HepG2 (cell line): ENCODE data around the gene STK17A. TPM values are rescaled to one million over a fixed set of nuclear protein-coding genes. Genes with fewer than 3 reads are reported as not detected.
"Not testable (repeated sequence)": the region's sequence is repeated elsewhere in the genome, so short reads cannot be mapped to it uniquely, and the experiment has no call there.

Experiments
- ATAC-seq: fragments of 200-7000 bp; cut with Tn5 transposase; 3 replicates; pipeline ENCODE4 v1.9.1; 2020; ENCODE audit warnings: mild to moderate bottlenecking, moderate library complexity
- BruUV-seq: library from RNA; stranded (reverse); fragments of 400-500 nt; replicated peaks from 2 replicates; lab custom pipeline; 2021; lab: Mats Ljungman, UMichigan
- CTCF ChIA-PET: fragments of 300-600 bp; formaldehyde crosslinking; extraction: SDS; loops from one replicate; lab custom pipeline; 2021; ENCODE audit warnings: low total read pairs, inconsistent platforms, low intra/inter-chr PET ratio; lab: Yijun Ruan, JAX
- POLR2A ChIA-PET: fragments of 350-600 bp; sonication (Branson Sonifier 250); formaldehyde crosslinking; loops from one replicate; lab custom pipeline; 2020; ENCODE audit warnings: antibody characterized with exemption, inconsistent platforms; lab: Yijun Ruan, JAX
- DNase-seq: peaks from one replicate; pipeline ENCODE4 v3.0.0-alpha.2; 2015; ENCODE audit warnings: low spot score
- FAIRE-seq: peaks from 3 replicates; lab custom pipeline; 2011; peaks lifted over from hg19 to GRCh38; lab: Jason Lieb, UNC
- H2AFZ ChIP-seq: one replicate; pipeline ENCODE4 v1.6.1; 2011; ENCODE audit warnings: low read length, inconsistent platforms
- H3K27ac ChIP-seq: fragments of 300-600 bp; 3 replicates; pipeline ENCODE4 v1.8.0; 2011; ENCODE audit warnings: mixed run types, mild to moderate bottlenecking, mixed read lengths, low read length, inconsistent platforms; ENCODE audit not compliant: insufficient read depth; ENCODE audit errors: extremely low read length
- H3K27me3 ChIP-seq, 2 experiments: fragments of 200-600 bp in 1 of 2; 2 replicates in 1 of 2; 3 replicates in 1 of 2; pipeline versions ENCODE4 v1.6.0 to v1.8.0; 2011; ENCODE audit warnings: low read length in 2 of 2, mild to moderate bottlenecking in 2 of 2, moderate library complexity in 2 of 2, inconsistent platforms in 1 of 2; ENCODE audit not compliant: insufficient read depth in 2 of 2, control insufficient read depth in 1 of 2
- H3K36me3 ChIP-seq, 2 experiments: fragments of 200-600 bp in 1 of 2; replicated peaks in 1 of 2; 2 replicates in 1 of 2; 3 replicates in 1 of 2; pipeline versions ENCODE4 v1.5.1 to v1.8.0; 2011; ENCODE audit warnings: low read length in 2 of 2, inconsistent platforms in 1 of 2; ENCODE audit not compliant: insufficient read depth in 2 of 2, control insufficient read depth in 1 of 2
- H3K4me1 ChIP-seq: 2 replicates; pipeline ENCODE4 v1.5.1; 2012; ENCODE audit warnings: low read length, inconsistent platforms; ENCODE audit not compliant: insufficient read depth
- H3K4me2 ChIP-seq: 2 replicates; pipeline ENCODE4 v1.6.0; 2011; ENCODE audit warnings: low read depth, low read length, inconsistent platforms
- H3K4me3 ChIP-seq, 3 experiments: fragments of 200-600 bp in 1 of 3; sonication (generic), shearing (Covaris generic) in 1 of 3; replicated peaks in 1 of 3; 2 replicates each; pipeline ENCODE4 v1.5.1; 2011 to 2016; ENCODE audit warnings: low read length in 3 of 3, inconsistent platforms in 2 of 3, low read depth in 2 of 3, mild to moderate bottlenecking in 2 of 3, control low read depth in 1 of 3, mixed read lengths in 1 of 3; ENCODE audit not compliant: insufficient read depth in 1 of 3
- H3K79me2 ChIP-seq: one replicate; pipeline ENCODE4 v1.6.1; 2011; ENCODE audit warnings: low read length, inconsistent platforms; ENCODE audit not compliant: insufficient read depth
- H3K9ac ChIP-seq: 2 replicates; pipeline ENCODE4 v1.6.0; 2011; ENCODE audit warnings: mild to moderate bottlenecking, low read depth, low read length, inconsistent platforms; ENCODE audit not compliant: insufficient read depth
- H3K9me3 ChIP-seq: 2 replicates; pipeline ENCODE4 v1.5.1; 2012; ENCODE audit warnings: mild to moderate bottlenecking, low read length
- H4K20me1 ChIP-seq: 2 replicates; pipeline ENCODE4 v1.6.0; 2011; ENCODE audit warnings: inconsistent platforms, mild to moderate bottlenecking, low read length, moderate library complexity; ENCODE audit not compliant: insufficient read depth
- ASH2L ChIP-seq: fragments of 300-600, 200-600 bp; sonication (generic); IDR thresholded peaks from 2 replicates; pipeline ENCODE4 v1.7.0; 2017; ENCODE audit warnings: low read depth, mild to moderate bottlenecking, moderate library complexity, mixed read lengths, low read length; ENCODE audit not compliant: insufficient read length
- HDAC2 ChIP-seq: sonication (generic); formaldehyde crosslinking; IDR thresholded peaks from 2 replicates; pipeline ENCODE4 v1.4.0; 2020; ENCODE audit warnings: missing genetic modification reagents
- KDM5B ChIP-seq: sonication (generic); formaldehyde crosslinking; IDR thresholded peaks from 2 replicates; pipeline ENCODE4 v1.4.0; 2020; ENCODE audit warnings: missing genetic modification reagents, mild to moderate bottlenecking, borderline replicate concordance
- KLF9 ChIP-seq: IDR thresholded peaks from 2 replicates; pipeline ENCODE4 v1.6.1; 2016; ENCODE audit warnings: low read depth
- PAX8 ChIP-seq: sonication (generic); formaldehyde crosslinking; IDR thresholded peaks from 2 replicates; pipeline ENCODE4 v1.8.0; 2022; ENCODE audit warnings: mild to moderate bottlenecking, missing genetic modification reagents, borderline replicate concordance
- SOX6 ChIP-seq, 2 experiments: fragments of 450-650 bp in 1 of 2; sonication (generic) in 1 of 2; formaldehyde crosslinking in 1 of 2; IDR thresholded peaks; 2 replicates each; pipeline versions ENCODE4 v1.4.0 to v1.6.1; 2017 to 2020; ENCODE audit warnings: antibody characterized with exemption in 1 of 2, mild to moderate bottlenecking in 1 of 2, missing genetic modification reagents in 1 of 2
- ZBTB3 ChIP-seq: sonication (generic); formaldehyde crosslinking; IDR thresholded peaks from 2 replicates; pipeline ENCODE4 v1.4.0; 2020; ENCODE audit warnings: low read depth, mild to moderate bottlenecking, moderate library complexity, missing genetic modification reagents, borderline replicate concordance
- ZFX ChIP-seq: sonication (generic); formaldehyde crosslinking; IDR thresholded peaks from 2 replicates; pipeline ENCODE4 v1.4.0; 2020; ENCODE audit warnings: mild to moderate bottlenecking, low read depth, missing genetic modification reagents, moderate library complexity
- ZNF256 ChIP-seq: sonication (generic); formaldehyde crosslinking; conservative IDR thresholded peaks from 2 replicates; pipeline ENCODE4 v1.4.0; 2020; ENCODE audit warnings: missing genetic modification reagents
- ZNF510 ChIP-seq: sonication (generic); formaldehyde crosslinking; IDR thresholded peaks from 2 replicates; pipeline ENCODE4 v1.4.0; 2020; ENCODE audit warnings: low read depth, mild to moderate bottlenecking, missing genetic modification reagents
- ZNF563 ChIP-seq: sonication (generic); formaldehyde crosslinking; IDR thresholded peaks from 2 replicates; pipeline ENCODE4 v1.8.0; 2022; ENCODE audit warnings: mild to moderate bottlenecking, moderate library complexity, missing genetic modification reagents
- ZNF781 ChIP-seq: sonication (generic); formaldehyde crosslinking; IDR thresholded peaks from 2 replicates; pipeline ENCODE4 v1.5.1; 2020; ENCODE audit warnings: borderline replicate concordance, mild to moderate bottlenecking, missing genetic modification reagents; ENCODE audit errors: not compliant biosample characterization
- WGBS: methylation state at CpG from one replicate; pipeline ENCODE4 v1.1.6; 2017; ENCODE audit warnings: low lambda C conversion rate; 5-methylcytosine and 5-hydroxymethylcytosine counted together
- in situ Hi-C: cut with HindIII; loops from 2 replicates; pipeline ENCODE4 v1.10.0; 2017; ENCODE audit warnings: low pct_unique_long_range_greater_than_20kb; ENCODE audit not compliant: extremely low pct_ligation_motif_present
- intact Hi-C: fragments of 100-400 bp; cut with micrococcal nuclease; formaldehyde crosslinking; loops from one replicate; pipeline ENCODE4 v1.10.0; 2022; ENCODE audit not compliant: unreplicated experiment
- polyA plus RNA-seq, 8 experiments: library from polyadenylated mRNA; depleted of rRNA in 3 of 8; stranded (reverse) in 7 of 8; unstranded in 1 of 8; fragments of >200 nt; fragmentation: Illumina TruSeq in 4 of 8; extraction: Trizol in 4 of 8; gene quantifications; 2 replicates each; pipeline versions ENCODE4 v1.2.1 to v1.2.3, GENCODE V29; 2011 to 2016; ENCODE audit warnings: low read depth in 4 of 8, missing spikeins in 1 of 8, mixed read lengths in 1 of 8; ENCODE audit not compliant: insufficient read depth in 1 of 8
- total RNA-seq, 5 experiments: library from RNA; depleted of rRNA; stranded (reverse); fragments of >200 nt; fragmentation: Illumina TruSeq; extraction: Trizol; gene quantifications; 2 replicates each; pipeline ENCODE4 v1.2.3, GENCODE V29; 2016; ENCODE audit warnings: low read depth in 1 of 5
- TF ChIP-seq, protein P1 (sequence below): sonication (generic); IDR thresholded peaks from 2 replicates; pipeline ENCODE4 v1.6.1; 2016; ENCODE audit warnings: low read depth, borderline replicate concordance
- TF ChIP-seq, protein P2 (sequence below): sonication (generic); formaldehyde crosslinking; IDR thresholded peaks from 2 replicates; pipeline ENCODE4 v1.4.0; 2020; ENCODE audit warnings: mild to moderate bottlenecking, missing genetic modification reagents
- TF ChIP-seq, protein P3 (sequence below): sonication (generic); formaldehyde crosslinking; IDR thresholded peaks from 2 replicates; pipeline ENCODE4 v1.5.1; 2020; ENCODE audit warnings: mild to moderate bottlenecking, missing genetic modification reagents, moderate library complexity
- TF ChIP-seq, protein P4 (sequence below): IDR thresholded peaks from 2 replicates; pipeline ENCODE4 v1.6.1; 2016; ENCODE audit warnings: mild to moderate bottlenecking

STK17A gene
- total and polyA plus RNA-seq, 2 of the 13 experiments (the other 11 are each of a cell fraction or from before 2014, with no cell fraction given), result 18.6 to 24.3 TPM

DNA sequence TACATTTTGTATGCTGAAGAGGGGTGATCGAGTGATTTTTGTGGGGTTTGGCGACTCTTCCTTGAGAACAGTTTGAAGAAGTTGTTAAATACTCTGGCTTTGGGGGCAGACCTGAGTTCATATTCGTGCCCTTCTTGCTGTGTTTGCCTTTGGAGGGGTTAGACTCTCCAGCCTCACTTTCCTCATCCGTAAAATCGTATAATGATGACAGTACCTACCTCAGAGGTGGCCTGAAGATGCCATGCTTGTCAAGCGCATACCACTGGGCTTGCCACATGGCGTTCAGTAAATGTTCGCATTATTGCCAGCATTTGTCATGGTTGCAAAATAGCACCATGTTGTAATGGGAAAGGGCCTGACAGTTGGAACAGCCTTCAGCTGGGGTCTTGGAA, 1.3 kb downstream of the STK17A start (continued):
- TF ChIP-seq, protein P1, sequence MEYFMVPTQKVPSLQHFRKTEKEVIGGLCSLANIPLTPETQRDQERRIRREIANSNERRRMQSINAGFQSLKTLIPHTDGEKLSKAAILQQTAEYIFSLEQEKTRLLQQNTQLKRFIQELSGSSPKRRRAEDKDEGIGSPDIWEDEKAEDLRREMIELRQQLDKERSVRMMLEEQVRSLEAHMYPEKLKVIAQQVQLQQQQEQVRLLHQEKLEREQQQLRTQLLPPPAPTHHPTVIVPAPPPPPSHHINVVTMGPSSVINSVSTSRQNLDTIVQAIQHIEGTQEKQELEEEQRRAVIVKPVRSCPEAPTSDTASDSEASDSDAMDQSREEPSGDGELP, result no peak
- TF ChIP-seq ZBTB3 (CRISPR knock-in tag) (no peak), ZNF510 (CRISPR knock-in tag) (no peak), ZNF563 (CRISPR knock-in tag) (no peak), KLF9 (CRISPR knock-in tag) (no peak), PAX8 (CRISPR knock-in tag) (no peak), ZNF781 (CRISPR knock-in tag) (no peak), HDAC2 (CRISPR knock-in tag) (no peak; the same call in 1 of the 2 replicates), SOX6 (IDR thresholded peaks at IDR 0.05) (no peak), SOX6 (CRISPR knock-in tag; IDR thresholded peaks at IDR 0.05) (no peak), ZNF256 (no peak)
- TF ChIP-seq, protein P2, sequence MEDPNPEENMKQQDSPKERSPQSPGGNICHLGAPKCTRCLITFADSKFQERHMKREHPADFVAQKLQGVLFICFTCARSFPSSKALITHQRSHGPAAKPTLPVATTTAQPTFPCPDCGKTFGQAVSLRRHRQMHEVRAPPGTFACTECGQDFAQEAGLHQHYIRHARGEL (CRISPR knock-in tag), result no peak
- TF ChIP-seq, all 625 proteins: peak for 28

DNA sequence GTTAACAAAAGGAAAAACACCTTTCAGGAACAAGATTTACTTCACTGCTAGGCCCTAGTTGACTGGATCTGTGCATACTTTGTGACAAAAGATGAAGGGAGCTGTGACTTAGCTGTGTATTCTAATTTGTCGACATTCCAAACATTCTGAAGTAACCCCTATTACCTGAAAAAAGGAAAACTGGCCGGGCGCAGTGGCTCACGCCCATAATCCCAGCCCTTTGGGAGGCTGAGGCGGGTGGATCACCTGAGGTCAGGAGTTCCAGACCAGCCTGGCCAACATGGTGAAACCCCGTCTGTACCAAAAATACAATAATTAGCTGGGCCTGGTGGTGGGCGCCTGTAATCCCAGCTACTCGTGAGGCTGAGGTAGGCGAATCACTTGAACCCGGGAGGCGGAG, 1.8 kb downstream of the STK17A start:
- H3K27me3 ChIP-seq, ATAC-seq, BruUV-seq, H3K36me3 ChIP-seq, H2AFZ ChIP-seq, FAIRE-seq, H3K9me3 ChIP-seq, DNase-seq: not testable (repeated sequence)
- Histone ChIP-seq H3K27ac (peak overlapping the region; percentile 75), H3K9ac (peak overlapping the region; percentile 84), H3K4me2 (peak overlapping the region; percentile 97), H3K4me1 (peaks cover 58% of the 10 kb centered on the region), H3K79me2 (peaks cover 63% of the 10 kb centered on the region), H3K4me3 (peak overlapping the region; percentile 89 to 96 (median 93)), H4K20me1 (peaks cover 27% of the 10 kb centered on the region)
- POLR2A ChIA-PET, result interaction anchor here (0.6 to 1.7 kb wide), 5 partner anchors 55 to 145 kb away, joined by 3 to 5 read pairs (median 3); partner anchors contain the start of gene COA1
- WGBS, result 8% methylated on average over 9 of the region's 11 CpGs
- in situ Hi-C loops (loop anchor here (5.0 kb wide), 2 partner anchors 118 to 253 kb away; no protein-coding TSS in a partner anchor), intact Hi-C loops (loop anchor here (5.0 kb wide), 4 partner anchors 38 to 127 kb away; no protein-coding TSS in a partner anchor)
- TF ChIP-seq, protein P3, sequence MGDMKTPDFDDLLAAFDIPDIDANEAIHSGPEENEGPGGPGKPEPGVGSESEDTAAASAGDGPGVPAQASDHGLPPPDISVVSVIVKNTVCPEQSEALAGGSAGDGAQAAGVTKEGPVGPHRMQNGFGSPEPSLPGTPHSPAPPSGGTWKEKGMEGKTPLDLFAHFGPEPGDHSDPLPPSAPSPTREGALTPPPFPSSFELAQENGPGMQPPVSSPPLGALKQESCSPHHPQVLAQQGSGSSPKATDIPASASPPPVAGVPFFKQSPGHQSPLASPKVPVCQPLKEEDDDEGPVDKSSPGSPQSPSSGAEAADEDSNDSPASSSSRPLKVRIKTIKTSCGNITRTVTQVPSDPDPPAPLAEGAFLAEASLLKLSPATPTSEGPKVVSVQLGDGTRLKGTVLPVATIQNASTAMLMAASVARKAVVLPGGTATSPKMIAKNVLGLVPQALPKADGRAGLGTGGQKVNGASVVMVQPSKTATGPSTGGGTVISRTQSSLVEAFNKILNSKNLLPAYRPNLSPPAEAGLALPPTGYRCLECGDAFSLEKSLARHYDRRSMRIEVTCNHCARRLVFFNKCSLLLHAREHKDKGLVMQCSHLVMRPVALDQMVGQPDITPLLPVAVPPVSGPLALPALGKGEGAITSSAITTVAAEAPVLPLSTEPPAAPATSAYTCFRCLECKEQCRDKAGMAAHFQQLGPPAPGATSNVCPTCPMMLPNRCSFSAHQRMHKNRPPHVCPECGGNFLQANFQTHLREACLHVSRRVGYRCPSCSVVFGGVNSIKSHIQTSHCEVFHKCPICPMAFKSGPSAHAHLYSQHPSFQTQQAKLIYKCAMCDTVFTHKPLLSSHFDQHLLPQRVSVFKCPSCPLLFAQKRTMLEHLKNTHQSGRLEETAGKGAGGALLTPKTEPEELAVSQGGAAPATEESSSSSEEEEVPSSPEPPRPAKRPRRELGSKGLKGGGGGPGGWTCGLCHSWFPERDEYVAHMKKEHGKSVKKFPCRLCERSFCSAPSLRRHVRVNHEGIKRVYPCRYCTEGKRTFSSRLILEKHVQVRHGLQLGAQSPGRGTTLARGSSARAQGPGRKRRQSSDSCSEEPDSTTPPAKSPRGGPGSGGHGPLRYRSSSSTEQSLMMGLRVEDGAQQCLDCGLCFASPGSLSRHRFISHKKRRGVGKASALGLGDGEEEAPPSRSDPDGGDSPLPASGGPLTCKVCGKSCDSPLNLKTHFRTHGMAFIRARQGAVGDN (CRISPR knock-in tag), result 0 out of 2 replicates have a peak, but pooled peaks have one; percentile 27
- peak; percentile 30 for TF ChIP-seq ASH2L
- peak; percentile 10; the same call in 1 of the 2 replicates for TF ChIP-seq ZFX (CRISPR knock-in tag)
- TF ChIP-seq KDM5B (CRISPR knock-in tag), result 0 out of 2 replicates have a peak, but pooled peaks have one; percentile 24
- TF ChIP-seq, protein P4, sequence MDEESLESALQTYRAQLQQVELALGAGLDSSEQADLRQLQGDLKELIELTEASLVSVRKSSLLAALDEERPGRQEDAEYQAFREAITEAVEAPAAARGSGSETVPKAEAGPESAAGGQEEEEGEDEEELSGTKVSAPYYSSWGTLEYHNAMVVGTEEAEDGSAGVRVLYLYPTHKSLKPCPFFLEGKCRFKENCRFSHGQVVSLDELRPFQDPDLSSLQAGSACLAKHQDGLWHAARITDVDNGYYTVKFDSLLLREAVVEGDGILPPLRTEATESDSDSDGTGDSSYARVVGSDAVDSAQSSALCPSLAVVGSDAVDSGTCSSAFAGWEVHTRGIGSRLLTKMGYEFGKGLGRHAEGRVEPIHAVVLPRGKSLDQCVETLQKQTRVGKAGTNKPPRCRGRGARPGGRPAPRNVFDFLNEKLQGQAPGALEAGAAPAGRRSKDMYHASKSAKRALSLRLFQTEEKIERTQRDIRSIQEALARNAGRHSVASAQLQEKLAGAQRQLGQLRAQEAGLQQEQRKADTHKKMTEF (CRISPR knock-in tag), result 0 out of 2 replicates have a peak, but pooled peaks have one; percentile 22
- CTCF ChIA-PET, result interaction anchor here (3.6 kb wide), 1 partner anchor 254 kb away, joined by 46 read pairs; no protein-coding TSS in a partner anchor
